Stimulated activated CD8-positive, alpha-beta memory T cell treated with anti-CD3 and anti-CD28 coated beads, Interleukin-15, amount 100 ng/mL, for 1 hour (primary cell): ENCODE measurements around the gene KLF2.

Source experiments
- DNase-seq: peaks from one replicate; pipeline ENCODE4 v3.0.0-alpha.2; 2020; ENCODE audit warnings: low read depth

KLF2 gene

GRCh38 chr19:16308081-16308480 lies 16.5 kb upstream of the KLF2 start:
- no peak for DNase-seq

- DNase-seq = no peak
These were observed 15.0 kb upstream of the KLF2 start for GRCh38 chr19:16309643-16310042.

- DNase-seq = no peak
These were observed 8.7 kb upstream of the KLF2 start for GRCh38 chr19:16315825-16316505.

- DNase-seq = no peak
These were observed 8.1 kb upstream of the KLF2 start for GRCh38 chr19:16316506-16316882.

- DNase-seq = no peak
These were observed 5.1 kb upstream of the KLF2 start for GRCh38 chr19:16319481-16319880.

- no peak for DNase-seq
These were observed 3.6 kb upstream of the KLF2 start for GRCh38 chr19:16320987-16321386.

- no peak for DNase-seq
These were observed 518 bp downstream of the KLF2 start for GRCh38 chr19:16325161-16325527.

- DNase-seq = no peak
These were observed 1.2 kb downstream of the KLF2 start for GRCh38 chr19:16325641-16326400.

GRCh38 chr19:16326401-16327168 lies 2.0 kb downstream of the KLF2 start:
- DNase-seq = no peak

- no peak for DNase-seq
These were observed 2.5 kb downstream of the KLF2 start for GRCh38 chr19:16327169-16327475.

- DNase-seq = no peak
These were observed 2.9 kb downstream of the KLF2 start for GRCh38 chr19:16327501-16327900.

- no peak for DNase-seq
These were observed 3.5 kb downstream of the KLF2 start for GRCh38 chr19:16327911-16328823.

- DNase-seq = no peak
These were observed 4.3 kb downstream of the KLF2 start for GRCh38 chr19:16328824-16329482.

- DNase-seq = peak; percentile 86
These were observed 5.8 kb downstream of the KLF2 start for GRCh38 chr19:16330368-16330801.

GRCh38 chr19:16330806-16331690 lies 6.4 kb downstream of the KLF2 start:
- no peak for DNase-seq

GRCh38 chr19:16333001-16333586 lies 8.5 kb downstream of the KLF2 start:
- no peak for DNase-seq

- no peak for DNase-seq
These were observed 9.8 kb downstream of the KLF2 start for GRCh38 chr19:16334411-16334810.

GRCh38 chr19:16335226-16335625 lies 10.6 kb downstream of the KLF2 start:
- DNase-seq = no peak

GRCh38 chr19:16336571-16336970 lies 11.9 kb downstream of the KLF2 start:
- no peak for DNase-seq

GRCh38 chr19:16337809-16338469 lies 13.3 kb downstream of the KLF2 start:
- no peak for DNase-seq
